Heart right ventricle (tissue), 16 donors: Measurements from ENCODE around the gene LRRC19. TPM values are rescaled to one million over a fixed set of nuclear protein-coding genes. Genes with fewer than 3 reads are reported as not detected.

Experiments
- ATAC-seq, 8 donors: fragments of 200-7000 bp; cut with Tn5 transposase; one replicate each; pipeline ENCODE4 v1.9.1; 2020; ENCODE audit warnings: mild to moderate bottlenecking in 8 of 8, moderate library complexity in 8 of 8, moderate number of reproducible peaks in 1 of 8
- DNase-seq, 2 donors: peaks; one replicate each; pipeline ENCODE4 v3.0.0-alpha.2; 2020
- H3K27ac ChIP-seq, 10 donors: fragments of 200-600 bp; sonication (generic) in 2 of 10; one replicate each; pipeline versions ENCODE4 v1.5.0 to v1.8.0; 2020 to 2022; ENCODE audit warnings: mild to moderate bottlenecking in 3 of 10
- H3K27me3 ChIP-seq, 7 donors: fragments of 200-600 bp; one replicate each; pipeline ENCODE4 v1.8.0; 2021 to 2022; ENCODE audit warnings: mild to moderate bottlenecking in 2 of 7
- H3K36me3 ChIP-seq, 9 donors: fragments of 200-600 bp; sonication (generic) in 1 of 9; one replicate each; pipeline versions ENCODE4 v1.5.0 to v1.8.0; 2020 to 2022; ENCODE audit warnings: mild to moderate bottlenecking in 2 of 9
- H3K4me1 ChIP-seq, 9 donors: fragments of 200-600 bp; sonication (generic) in 1 of 9; one replicate each; pipeline versions ENCODE4 v1.5.0 to v1.8.0; 2020 to 2022; ENCODE audit warnings: mild to moderate bottlenecking in 4 of 9
- H3K4me3 ChIP-seq, 10 donors: fragments of 200-600 bp; sonication (generic) in 2 of 10; one replicate each; pipeline versions ENCODE4 v1.5.0 to v1.8.0; 2020 to 2022; ENCODE audit warnings: mild to moderate bottlenecking in 7 of 10, moderate library complexity in 2 of 10
- H3K9me3 ChIP-seq, 11 donors: fragments of 200-600 bp in 10 of 11; sonication (generic) in 2 of 11; one replicate each; pipeline versions ENCODE4 v1.5.0 to v1.8.0; 2013 to 2022; ENCODE audit warnings: mild to moderate bottlenecking in 2 of 11, control low read depth in 1 of 11, moderate library complexity in 1 of 11
- CTCF ChIP-seq, 9 donors: fragments of 200-600 bp; sonication (generic) in 2 of 9; IDR thresholded peaks; one replicate each; pipeline versions ENCODE4 v1.5.0 to v1.8.0; 2021 to 2022; ENCODE audit warnings: antibody characterized with exemption in 9 of 9, mild to moderate bottlenecking in 5 of 9, moderate library complexity in 1 of 9
- WGBS, 2 donors: extraction: QIAGEN DNeasy Blood & Tissue Kit; methylation state at CpG; one replicate each; pipeline ENCODE4 v1.1.7; 2013; ENCODE audit warnings: inconsistent platforms in 1 of 2; 5-methylcytosine and 5-hydroxymethylcytosine counted together
- intact Hi-C, 10 donors: fragments of 100-400 bp; cut with DNase I; formaldehyde crosslinking; loops; one replicate each; pipeline versions ENCODE4 v1.11.1 to v1.14.2; 2022
- long read RNA-seq, 3 donors: library from polyadenylated mRNA; unstranded; transcript quantifications; one replicate each; pipeline ENCODE4 v2.0.0, GENCODE V29; 2020 to 2021
- polyA plus RNA-seq, 2 donors: library from polyadenylated mRNA; stranded (reverse); fragments of 200-250 nt; gene quantifications; one replicate each; pipeline ENCODE4 v1.2.3, GENCODE V29; 2013
- total RNA-seq, 10 donors: library from RNA; stranded (reverse); fragmentation: NEBNext Ultra II Directional in 3 of 10; extraction: Animal tissue kit (Norgen Biotek cat#: 25700) in 3 of 10; gene quantifications; one replicate each; pipeline versions ENCODE4 v1.2.1 to v1.2.4, GENCODE V29; 2021 to 2023
- donor health status: Arrhythmogenic right ventricular cardiomyopathy.
- donor health status: ischemic (EF 13 %, LVEDD 7.1; RV severe dilation, severe dysfunction).
- donor health status: healthy with polysubstance abuse.
- donor health status: DM: no; HTN: yes; CAD: no.
- donor health status: DM: no; HTN: no; CAD: no.
- donor health status: ischemic (EF 25% LVEDD 6.9; RV normal size, moderate dysfunction).
- donor health status: ischemic (EF 25% LVEDD 5.7; RV mildly dilated, moderate dysfunction).
- donor health status: healthy.
- donor health status: DM: yes; HTN: yes; CAD: no.
- donor health status: Ischemic cardiomyopathy.
- donor health status: ischemic (EF 35%, LVEDD 5.7; RV mildly dilated, moderate dysfunction).
- donor health status: nonischemic (EF 11% LVEDD 7.7; RV severe dilation, severe dysfunction).
- donor health status: DM: yes; HTN: yes; CAD: no.
- donor health status: PGD.
- donor health status: ischemic (EF 29% LVEDD 5.4; RV normal size, mild dysfunction).
- donor health status: nonischemic (EF 23%, LVEDD 6.1; RV moderate dilation, normal function).

The LRRC19 gene
- total RNA-seq (not detected), polyA plus RNA-seq (not detected)
- long read RNA-seq, donor 1 = 0 reads
- long read RNA-seq, donor 2 = 0 reads
- long read RNA-seq, donor 3 = 0 reads

GRCh38 chr9:27005491-27005890 is at the start of gene LRRC19:
Gene LRRC19, minus strand, starts transcription at chr9:27005672. Its CDS starts 5,978 bp downstream, at chr9:26999694.
- Histone ChIP-seq H3K27me3 (no peaks in the 10 kb centered on the region), H3K36me3 (peaks cover 0 to 24% (median 0%) of the 10 kb centered on the region in 9 donors), H3K4me3 (no peak within 1 kb of the TSS), H3K4me1 (no peaks in the 10 kb centered on the region), H3K27ac (no peak within 1 kb of the TSS), H3K9me3 (no peaks in the 10 kb centered on the region)
- ATAC-seq (no peak), DNase-seq (no peak)
- intact Hi-C loops = no loop called here
- TF ChIP-seq CTCF (IDR thresholded peaks at IDR 0.05) = no peak
- WGBS, 2 donors = 94 to 95% methylated on average over 3 of the region's 3 CpGs

GRCh38 chr9:27054841-27055240 is 49.4 kb upstream of the LRRC19 start:
- ATAC-seq (no peak), DNase-seq (no peak)
- intact Hi-C loops = loop anchor here in 1 of 10 donors (10.0 kb wide), 1 partner anchor 60 kb away; no protein-coding TSS in a partner anchor
- no peaks in the 10 kb centered on the region for H3K27me3 ChIP-seq
- TF ChIP-seq CTCF (IDR thresholded peaks at IDR 0.05) = no peak
- H3K4me1 ChIP-seq = peaks cover 0 to 14% (median 8%) of the 10 kb centered on the region in 9 donors
- H3K36me3 ChIP-seq = peaks cover 0 to 41% (median 3%) of the 10 kb centered on the region in 9 donors
- no peak overlapping the region for H3K4me3 ChIP-seq
- no peaks in the 10 kb centered on the region for H3K9me3 ChIP-seq
- no peak overlapping the region for H3K27ac ChIP-seq

DNA sequence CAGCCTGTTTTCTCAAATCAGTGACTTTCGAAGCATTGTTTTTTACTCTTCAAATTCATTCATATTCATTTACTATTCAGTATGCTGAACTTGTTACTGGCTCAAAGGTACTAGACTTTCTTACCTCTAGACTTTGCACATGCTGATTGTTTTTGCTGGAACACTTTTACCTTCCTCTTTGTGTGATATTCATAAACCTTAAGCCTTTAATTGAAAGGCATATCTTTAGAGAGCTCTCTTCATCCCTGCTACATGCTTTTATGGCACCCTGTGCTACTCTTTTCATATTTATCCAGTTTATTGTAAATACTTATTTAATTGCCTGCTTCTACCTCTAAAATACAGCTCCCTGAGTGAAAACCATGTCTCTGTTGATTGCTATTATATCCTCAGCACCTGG is 48.7 kb upstream of the LRRC19 start:
- no peak for TF ChIP-seq CTCF (IDR thresholded peaks at IDR 0.05)
- no peaks in the 10 kb centered on the region for H3K9me3 ChIP-seq
- intact Hi-C loops = loop anchor here in 1 of 10 donors (10.0 kb wide), 1 partner anchor 59 kb away; no protein-coding TSS in a partner anchor
- H3K4me1 ChIP-seq = peaks cover 0 to 14% (median 8%) of the 10 kb centered on the region in 9 donors
- H3K36me3 ChIP-seq = peaks cover 0 to 42% (median 3%) of the 10 kb centered on the region in 9 donors
- H3K4me3 ChIP-seq = no peak overlapping the region
- DNase-seq (no peak), ATAC-seq (no peak)
- no peaks in the 10 kb centered on the region for H3K27me3 ChIP-seq
- H3K27ac ChIP-seq = peak overlapping the region in 1 of 10 donors; percentile 22
- 94 to 97% methylated on average over 1 of the region's 1 CpG for WGBS, 2 donors

- H3K27ac ChIP-seq = peak overlapping the region in 1 of 10 donors; percentile 22
- 31 to 36% methylated on average over 6 of the region's 6 CpGs for WGBS, 2 donors
- H3K9me3 ChIP-seq = no peaks in the 10 kb centered on the region
- no peak for DNase-seq
- no peaks in the 10 kb centered on the region for H3K27me3 ChIP-seq
- no peak overlapping the region for H3K4me3 ChIP-seq
- TF ChIP-seq CTCF (IDR thresholded peaks at IDR 0.05) = no peak
- peaks cover 0 to 14% (median 8%) of the 10 kb centered on the region in 9 donors for H3K4me1 ChIP-seq
- peaks cover 0 to 49% (median 3%) of the 10 kb centered on the region in 9 donors for H3K36me3 ChIP-seq
- intact Hi-C loops = loop anchor here in 1 of 10 donors (10.0 kb wide), 1 partner anchor 59 kb away; no protein-coding TSS in a partner anchor
- ATAC-seq = peak in 3 of 8 donors; percentile 46 to 65 (median 59)
Measured at GRCh38 chr9:27053369-27054022, 48.0 kb upstream of the LRRC19 start.
